HG03045 (cell line): ENCODE data around the gene SPRR5.

ENCODE experiments used
- ATAC-seq: cut with Tn5 transposase; IDR thresholded peaks from one replicate; pipeline ENCODE4 v1.9.1; 2021; ENCODE audit warnings: mild to moderate bottlenecking, moderate library complexity; ENCODE audit not compliant: unreplicated experiment

SPRR5 gene

DNA sequence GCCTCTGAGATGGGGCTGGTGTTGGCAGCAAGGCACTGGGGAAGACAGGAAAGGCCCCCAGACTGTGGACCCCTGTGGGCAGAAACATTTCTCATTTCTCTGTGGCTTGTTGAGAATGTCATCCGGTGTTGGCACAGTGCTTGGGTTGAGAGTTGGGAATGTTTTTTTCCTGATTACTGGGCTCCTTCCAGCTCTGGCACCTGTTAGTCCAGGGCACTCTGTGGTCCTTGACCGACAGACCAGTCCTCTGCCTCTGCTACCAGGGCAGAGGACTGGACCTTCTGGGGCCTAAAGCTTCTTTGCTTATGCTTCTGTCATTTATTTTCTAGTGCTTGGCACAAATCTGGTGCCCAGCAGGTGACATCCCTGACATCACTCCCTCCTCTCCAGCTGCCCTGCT, 4.8 kb upstream of the SPRR5 start:
- ATAC-seq: no peak

DNA sequence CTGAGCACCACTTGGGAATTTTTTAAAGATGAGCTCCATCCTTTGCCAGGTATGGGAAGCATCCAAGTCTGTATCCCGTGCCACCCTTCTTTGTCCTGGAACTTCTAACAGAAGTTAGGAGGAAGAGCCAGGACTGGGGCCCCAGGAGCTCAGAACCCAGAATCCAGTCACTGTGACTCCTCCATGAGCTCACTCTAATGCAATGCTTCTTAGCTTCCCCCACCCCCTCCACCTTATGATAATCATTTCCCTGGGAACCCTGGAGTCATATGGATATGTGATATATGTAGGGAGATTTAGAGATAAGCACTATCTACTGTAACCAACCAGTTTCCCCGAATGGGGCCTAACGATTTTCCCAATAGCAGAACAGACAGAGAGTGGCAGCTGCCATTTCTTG, 758 bp upstream of the SPRR5 start:
- ATAC-seq: no peak

DNA sequence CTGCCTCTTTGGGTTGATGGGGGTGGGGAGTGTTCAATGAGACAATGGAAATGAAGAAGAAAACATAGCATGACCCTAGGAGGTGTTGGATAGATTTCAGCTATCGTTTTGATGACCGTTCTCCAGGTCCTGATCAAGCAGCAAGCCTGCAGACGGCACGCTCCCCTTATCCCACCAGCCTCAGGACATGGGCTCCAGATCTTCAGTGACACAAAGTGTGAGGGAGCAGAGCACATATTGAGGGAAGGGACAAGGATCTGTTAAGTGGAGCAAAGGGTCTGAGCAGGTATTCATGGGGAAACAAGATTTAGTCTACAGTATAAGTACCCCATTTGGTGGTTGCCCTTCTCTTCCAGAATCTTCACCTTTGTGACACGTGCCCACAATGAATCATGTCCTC, 4.7 kb downstream of the SPRR5 start:
- ATAC-seq: no peak

DNA sequence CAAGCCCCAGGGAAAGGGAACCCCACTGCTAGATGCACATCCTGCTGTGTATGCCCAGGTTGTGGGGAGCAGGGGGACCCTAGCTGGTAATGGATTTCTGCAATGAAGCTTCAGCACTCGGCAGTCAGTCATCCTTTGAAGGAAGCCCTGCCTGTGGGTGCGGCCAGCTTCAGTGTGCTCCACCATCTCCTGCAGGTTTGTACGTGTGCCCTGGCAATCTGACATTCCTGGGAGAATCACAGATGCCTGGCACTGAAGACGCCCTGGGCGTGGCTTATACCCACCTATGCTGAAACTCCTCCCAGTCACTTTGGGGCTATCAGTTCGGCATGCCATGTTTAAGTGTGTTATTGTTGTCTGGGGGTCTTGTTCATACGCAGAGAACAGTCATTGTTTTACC, 6.8 kb downstream of the SPRR5 start:
- no peak for ATAC-seq

DNA sequence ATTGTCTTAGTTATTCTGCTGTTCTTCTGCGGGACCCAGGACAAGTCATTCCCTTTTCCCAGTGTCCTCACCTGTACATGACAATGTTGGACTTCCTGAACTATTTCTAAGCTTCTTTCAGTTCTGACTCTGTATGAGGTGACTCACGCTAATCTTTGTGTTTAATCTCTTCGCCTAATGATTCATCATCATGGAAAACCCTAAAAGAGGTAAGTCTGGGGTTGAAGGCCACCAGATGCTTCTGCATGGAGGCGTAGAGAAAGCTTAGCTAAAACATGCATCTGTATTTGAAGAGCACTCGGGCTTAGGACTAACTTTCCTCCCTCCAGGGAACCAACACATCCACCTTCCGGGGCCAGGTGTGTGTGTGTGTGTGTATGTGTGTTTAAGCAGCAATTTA, 7.4 kb downstream of the SPRR5 start:
- ATAC-seq: no peak

DNA sequence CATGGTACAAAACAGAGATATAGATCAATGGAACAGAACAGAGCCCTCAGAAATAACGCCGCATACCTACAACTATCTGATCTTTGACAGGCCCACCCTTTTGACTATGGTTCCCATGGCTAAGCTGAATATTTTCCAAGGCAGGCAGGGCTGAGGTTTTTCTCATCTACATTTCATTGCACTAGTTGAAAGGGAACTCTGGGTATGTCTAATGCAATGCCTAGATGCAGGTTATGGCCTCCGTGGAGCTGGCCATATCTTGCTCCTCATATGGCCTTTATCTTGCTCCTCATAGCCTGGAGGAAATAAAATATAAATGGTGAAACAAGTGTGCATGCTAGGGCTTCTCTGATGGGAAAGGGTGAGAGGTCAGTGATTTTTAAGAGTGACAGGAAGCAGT, 10.6 kb downstream of the SPRR5 start:
- no peak for ATAC-seq

DNA sequence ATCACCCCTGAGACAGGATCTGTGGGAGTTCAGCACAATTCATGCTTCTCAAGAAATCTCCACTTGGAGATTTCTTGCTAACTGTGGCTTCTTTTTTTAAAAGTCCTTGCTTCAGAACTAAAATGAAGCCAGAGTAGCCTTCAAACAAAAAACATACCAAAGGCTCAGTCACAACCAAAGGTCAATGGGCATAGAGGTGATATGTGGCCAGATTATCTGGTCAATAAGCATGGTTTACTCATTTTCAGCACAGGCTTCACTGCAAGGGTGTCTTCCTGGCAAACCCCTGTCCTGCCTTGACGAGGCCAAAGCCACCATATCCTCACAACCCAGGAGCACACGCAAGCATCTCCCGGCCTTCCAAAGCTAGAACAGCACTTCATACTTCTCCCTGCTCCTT, 12.3 kb downstream of the SPRR5 start:
- ATAC-seq: no peak

DNA sequence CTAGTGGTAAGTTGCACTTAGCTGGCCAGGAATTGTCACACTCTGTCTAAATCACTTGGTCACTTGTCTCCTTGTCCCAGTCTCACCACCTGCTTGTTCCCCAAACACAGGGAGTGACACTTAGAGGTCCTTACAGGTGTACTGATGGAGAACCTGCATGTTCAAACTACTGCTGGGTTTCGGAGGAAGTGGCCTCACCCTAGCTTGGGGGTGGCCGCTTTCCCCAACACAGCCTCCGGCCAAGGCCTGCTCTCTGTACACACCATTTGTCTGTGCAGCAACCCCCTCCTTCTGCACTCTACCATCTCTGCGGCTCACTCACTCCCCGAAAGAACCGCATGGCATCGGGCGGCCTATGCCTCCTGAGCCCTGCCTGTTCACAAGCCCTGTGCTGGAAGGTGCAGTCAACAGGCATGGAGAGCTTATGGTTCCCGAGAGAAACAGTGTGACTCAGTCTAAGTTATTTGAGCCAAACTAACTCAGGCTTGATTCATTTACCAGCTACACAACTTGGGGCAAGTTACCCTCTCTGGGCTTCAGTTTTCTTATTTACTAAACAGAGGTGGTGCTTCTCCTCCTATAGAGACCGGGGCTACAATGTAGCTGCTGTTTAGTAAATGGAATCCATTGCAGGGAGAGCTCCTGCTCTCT, 12.9 kb downstream of the SPRR5 start:
- ATAC-seq: no peak

DNA sequence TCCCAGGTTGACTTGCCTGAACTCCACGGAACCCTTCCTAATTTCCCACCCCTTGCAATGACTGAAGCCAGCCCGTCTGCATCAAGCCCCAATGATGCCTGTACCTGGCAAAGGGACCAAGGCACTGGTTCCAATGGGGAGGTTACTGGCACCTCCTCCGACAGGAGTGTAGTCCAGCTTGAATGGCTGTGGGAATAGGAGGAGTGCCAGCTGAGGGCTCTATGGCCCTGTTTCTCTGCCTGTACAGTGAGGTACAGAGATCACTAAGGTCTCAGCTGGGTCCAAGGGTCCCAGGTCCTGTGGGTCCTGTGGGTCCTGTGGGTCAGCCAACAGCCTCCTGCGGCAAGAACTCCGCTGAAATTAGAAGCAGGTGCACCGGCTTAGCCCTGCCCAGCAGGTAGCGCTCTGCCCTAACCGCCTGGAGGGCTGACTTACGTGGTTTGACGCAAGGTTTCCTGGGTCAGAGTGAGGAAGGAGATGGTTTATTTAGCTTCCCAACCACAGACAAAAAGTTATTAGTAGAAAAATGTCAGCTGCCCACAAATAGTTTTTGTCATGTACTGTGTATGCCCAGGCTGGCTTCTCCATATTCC, 13.5 kb downstream of the SPRR5 start:
- ATAC-seq: no peak

DNA sequence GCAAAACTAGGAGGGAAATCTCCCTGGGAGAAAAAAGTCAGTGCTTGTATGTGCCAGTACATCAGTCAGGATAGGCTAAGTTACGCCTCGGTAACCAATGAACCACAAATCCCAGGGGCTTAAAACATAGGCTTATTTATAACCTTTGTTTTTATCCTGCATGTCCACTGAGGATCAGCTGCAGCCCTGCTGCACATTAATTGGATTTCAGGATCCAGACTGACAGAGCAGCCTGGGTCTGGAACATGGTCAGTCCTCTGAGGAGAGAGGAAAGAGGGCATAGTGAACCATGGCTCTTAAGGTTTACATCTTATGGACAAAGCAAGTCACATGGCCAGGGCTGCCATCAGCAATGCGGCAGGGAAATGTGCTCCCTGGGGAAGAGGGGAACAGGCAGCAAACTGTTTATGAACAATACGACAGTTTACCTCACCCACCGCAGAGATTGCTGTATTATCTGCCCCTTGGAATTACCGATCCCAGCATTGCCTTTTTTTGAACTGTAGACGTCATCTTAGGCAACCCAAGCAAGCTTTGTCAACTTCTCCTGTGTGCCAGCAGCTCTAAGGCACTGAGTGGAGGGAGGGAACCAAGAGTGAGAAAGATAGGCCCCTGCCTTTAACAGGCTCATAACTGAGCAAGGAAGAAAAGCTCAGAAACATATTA, 14.4 kb downstream of the SPRR5 start:
- no peak for ATAC-seq

DNA sequence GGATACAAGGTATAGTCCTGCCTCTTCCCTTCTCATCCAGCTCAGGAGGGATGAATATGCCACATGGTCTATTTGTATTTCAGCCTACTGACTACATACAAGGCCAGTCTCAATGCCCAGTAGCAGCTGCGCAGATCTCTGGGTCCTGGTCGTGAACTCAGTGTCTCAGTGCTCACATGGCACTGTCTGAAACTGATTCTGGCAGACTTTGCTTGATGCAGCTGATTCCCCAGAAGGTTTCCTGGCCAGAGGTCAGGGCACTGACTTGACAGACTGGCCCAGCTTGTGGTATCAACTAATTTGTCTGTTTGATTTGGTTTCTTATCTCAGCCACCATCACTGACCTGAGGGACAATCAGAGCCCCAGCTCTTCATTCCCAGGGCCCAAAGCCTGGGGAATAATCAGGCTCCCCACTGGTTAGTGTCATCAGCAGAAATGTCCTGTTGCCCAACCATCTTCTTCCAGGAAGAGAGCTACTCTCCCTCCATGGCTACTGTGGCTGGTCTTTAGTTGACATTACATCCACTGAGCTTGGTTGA, 15.9 kb downstream of the SPRR5 start:
- ATAC-seq: no peak

DNA sequence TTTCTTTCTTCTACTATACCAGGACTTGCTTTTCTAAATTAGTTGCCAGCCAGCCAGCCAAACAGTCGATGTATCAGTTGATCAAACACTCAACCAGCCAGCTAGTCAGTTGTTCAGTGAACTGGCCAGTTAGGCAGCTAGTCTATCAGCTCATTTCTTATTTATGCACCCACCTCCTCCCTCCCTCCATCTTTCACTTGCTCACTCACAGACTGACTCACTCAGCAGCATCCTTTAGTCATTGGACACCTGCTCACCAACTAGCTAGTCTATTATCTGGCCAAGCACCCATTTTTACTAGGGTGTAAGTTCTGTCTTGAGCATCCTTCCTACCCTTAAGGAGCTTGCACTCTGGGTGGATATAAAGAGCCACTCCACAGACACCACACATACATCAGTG, 17.5 kb downstream of the SPRR5 start:
- no peak for ATAC-seq

DNA sequence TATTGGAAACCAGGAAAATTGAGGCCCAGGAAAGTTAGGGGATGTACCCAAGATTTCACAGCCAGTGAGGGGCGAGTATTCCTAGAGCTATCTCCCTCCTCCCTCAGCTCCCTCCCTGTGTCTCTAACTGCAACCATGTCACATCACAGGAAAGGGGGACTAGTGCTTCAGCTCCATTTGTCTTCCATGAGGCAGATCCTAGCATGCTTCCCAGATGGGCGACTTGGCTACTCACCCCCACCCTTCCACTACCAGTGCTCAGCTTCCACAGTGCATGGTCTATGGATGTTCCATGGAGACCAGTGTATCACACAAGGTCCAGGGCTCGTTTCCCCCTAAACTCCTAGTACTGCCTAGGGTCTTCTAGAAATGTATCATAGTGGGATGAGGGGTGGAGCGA, 18.8 kb downstream of the SPRR5 start:
- no peak for ATAC-seq

DNA sequence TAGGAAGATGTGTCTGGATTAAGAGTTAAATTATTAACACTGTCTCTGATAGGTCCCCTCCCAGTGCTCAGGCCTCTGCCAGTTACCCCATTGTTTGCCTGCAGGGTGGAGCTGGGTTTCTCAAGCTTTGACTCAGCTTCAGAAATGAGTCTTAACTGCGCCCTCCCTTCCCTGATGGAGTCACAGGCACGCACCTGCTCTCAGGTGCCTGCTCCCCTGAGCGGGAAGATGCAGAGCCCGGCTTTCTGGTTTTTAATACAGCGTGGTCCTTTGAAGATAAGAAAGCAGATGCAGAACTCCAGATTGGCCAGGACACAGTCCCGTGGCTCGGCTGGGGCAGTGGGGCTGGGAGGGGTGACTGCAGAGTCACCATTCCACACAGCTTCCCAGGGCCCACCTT, 20.2 kb downstream of the SPRR5 start:
- no peak for ATAC-seq

DNA sequence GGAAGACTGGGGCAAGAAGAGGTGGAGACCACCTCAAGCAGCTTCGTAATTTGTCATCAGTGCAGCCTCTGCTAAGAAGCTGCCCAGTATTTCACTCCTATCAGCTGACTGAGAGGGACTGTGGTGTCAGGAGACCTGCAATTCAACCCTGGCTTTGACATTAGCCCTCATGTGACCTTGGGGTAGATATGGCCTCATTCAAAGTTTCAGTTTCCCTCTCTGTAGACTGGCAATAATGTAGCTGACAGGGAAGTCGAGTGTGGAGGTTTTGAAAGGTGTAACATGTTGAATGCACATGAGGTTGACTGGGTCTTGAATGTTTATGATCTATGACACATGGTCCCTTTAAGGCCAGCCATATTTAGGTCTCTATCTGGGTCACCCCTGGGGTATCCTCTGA, 21.2 kb downstream of the SPRR5 start:
- ATAC-seq: no peak

DNA sequence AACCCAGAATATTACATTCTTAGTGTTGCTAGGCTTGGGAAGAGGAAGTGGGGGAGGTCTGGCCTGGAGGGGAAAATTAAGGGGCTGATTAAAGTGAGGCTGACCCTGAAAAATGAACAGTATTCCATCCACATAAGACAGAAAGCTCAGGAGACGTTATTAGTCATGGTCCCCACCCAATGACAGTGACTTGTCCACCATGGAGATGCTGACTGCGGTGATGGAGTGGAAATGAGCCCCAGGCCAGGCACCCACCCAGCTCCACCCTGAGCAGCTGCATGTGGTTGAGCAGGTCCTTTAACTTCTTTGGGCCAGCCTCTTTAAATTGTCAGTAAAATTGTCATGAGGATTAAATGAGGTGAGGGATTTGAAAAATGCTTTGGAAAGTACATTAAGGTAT, 22.0 kb downstream of the SPRR5 start:
- ATAC-seq: no peak

DNA sequence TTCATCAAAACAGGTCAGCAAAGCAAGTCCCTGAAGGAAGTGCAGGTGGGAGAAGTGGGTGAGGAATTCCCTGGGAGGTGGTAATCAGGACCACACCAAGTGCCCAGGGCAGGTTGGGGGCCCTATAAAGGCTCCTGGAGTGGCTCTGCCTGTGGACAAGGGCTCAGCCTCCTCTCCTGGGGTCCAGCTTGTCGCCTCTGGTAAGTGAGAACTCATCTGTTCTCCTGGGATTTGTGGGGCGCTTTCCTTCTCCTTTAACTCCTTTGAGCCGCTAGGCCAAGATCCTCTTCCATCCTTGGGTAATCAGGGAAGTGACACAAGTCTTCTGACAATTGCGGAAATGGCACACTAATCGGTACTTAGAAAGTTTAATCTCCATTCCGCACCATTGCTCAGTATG, 23.5 kb downstream of the SPRR5 start, which contains the start of gene SPRR4:
SPRR4 (plus strand) TSS at position 154 of the 400 bp plus-strand sequence. CDS start 1,243 bp downstream, outside the sequence.
- ATAC-seq: no peak

DNA sequence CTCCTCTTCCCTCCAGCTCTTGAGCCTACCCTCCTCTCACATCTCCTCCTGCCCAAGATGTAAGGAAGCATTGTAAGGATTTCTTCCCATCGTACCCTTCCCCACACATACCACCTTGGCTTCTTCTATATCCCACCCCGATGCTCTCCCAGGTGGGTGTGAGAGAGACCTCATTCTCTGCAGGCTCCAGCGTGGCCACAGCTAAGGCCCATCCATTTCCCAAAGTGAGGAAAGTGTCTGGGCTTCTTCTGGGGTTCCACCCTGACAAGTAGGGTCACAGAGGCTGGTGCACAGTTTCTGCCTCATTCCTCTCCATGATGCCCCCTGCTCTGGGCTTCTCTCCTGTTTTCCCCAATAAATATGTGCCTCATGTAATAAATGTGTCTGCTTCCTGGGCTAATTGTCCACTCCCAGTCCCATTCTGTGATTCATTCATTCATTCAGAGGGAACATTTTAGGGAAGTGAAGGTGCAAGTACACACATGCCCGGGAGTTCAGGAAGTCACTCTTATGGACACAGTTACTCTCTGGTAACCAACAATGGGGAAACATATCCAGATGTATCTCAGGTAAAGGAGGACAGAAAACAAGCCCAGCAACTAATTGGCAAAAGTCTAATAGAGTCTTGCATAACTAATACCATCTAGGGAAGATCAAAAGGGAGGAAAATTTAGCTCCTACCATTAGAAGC, 25.3 kb downstream of the SPRR5 start:
- no peak for ATAC-seq

DNA sequence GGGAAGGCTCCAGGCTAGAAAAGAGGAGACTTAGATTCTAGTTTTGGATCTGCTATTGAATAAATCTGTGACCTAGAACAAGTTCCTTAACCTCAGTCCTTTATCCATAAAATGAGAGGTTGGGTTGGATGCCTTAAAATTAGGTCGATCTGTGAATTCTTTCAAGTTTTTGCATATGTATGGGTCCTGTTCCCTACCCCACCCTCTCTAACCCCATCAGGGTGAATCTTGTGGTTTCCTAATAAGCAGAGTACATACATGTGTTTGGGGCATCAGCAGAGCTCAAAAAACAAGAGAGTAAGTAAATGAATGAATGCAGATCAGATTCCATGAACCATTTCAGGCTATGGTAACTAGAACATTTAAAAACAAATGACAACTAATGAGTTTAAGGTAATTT, 29.7 kb downstream of the SPRR5 start:
- no peak for ATAC-seq

DNA sequence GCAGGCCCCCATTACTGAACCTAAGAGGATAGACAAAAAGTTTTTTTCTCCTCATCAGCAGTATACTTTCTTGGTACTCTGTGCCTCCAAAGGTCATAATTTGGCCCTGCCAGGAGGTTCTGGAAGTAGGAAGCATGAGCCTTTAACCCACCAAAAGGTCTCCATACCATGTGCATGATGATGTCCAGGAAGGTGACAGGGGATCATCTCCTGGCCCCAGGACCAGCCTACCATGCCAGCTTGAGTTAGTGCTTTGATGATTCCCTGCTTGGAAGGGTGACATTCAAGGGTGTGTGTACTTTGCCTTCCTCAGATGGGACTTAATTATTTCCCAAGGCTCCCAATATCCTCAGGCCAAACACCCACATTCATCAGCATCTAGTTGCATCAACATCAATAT, 30.6 kb downstream of the SPRR5 start:
- no peak for ATAC-seq

DNA sequence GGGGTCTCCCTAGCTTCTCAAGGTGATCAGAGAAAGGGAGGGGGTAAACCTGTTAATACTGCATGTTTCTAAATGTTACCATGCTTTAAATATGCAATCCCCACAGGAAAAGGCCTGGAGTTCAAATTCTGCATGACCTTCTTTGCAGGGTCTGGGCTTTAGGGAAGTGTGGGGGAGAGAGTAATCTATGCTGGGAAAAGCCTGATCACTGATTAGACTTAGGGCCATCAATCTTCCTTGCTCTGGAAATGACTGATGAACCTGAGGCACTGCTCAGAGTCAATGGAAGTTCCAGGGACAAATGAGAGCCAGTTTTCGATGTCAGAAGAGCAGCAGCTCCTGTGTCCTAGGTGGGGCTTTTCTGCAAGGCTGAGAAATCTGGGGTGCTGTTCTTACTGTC, 33.7 kb downstream of the SPRR5 start:
- no peak for ATAC-seq
